NCI-H510A treated with DMSO at 0.1 percent for 48 hours (cell line): ENCODE measurements around the gene ALDH3B1.
A peak's percentile ranks its signal among the peaks of the same experiment; 100 is the strongest.

ENCODE experiments used
- DNase-seq: peaks from one replicate; lab custom pipeline; 2025; lab: John Stamatoyannopoulos, UW

The ALDH3B1 gene

GRCh38 chr11:68031144-68031464 lies 21.0 kb downstream of the ALDH3B1 start:
- no peak for DNase-seq

DNA sequence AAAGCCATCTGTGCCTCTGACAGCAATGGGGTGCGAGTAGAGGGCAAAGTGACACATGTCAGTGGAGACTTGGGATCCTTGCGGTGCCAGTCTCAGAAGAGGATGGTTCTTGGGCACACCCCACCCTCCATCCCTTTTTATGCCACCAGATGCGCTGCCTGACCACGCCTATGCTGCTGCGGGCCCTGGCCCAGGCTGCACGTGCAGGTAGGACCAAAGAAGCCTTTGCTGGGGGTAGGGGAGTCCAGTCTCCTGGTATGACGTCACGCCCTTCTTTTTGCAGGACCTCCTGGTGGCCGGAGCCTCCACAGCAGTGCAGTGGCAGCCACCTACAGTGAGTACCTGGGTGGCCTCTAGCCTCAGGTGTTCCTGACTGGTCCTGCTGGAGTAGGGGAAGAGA lies 21.9 kb downstream of the ALDH3B1 start:
- DNase-seq: no peak

DNA sequence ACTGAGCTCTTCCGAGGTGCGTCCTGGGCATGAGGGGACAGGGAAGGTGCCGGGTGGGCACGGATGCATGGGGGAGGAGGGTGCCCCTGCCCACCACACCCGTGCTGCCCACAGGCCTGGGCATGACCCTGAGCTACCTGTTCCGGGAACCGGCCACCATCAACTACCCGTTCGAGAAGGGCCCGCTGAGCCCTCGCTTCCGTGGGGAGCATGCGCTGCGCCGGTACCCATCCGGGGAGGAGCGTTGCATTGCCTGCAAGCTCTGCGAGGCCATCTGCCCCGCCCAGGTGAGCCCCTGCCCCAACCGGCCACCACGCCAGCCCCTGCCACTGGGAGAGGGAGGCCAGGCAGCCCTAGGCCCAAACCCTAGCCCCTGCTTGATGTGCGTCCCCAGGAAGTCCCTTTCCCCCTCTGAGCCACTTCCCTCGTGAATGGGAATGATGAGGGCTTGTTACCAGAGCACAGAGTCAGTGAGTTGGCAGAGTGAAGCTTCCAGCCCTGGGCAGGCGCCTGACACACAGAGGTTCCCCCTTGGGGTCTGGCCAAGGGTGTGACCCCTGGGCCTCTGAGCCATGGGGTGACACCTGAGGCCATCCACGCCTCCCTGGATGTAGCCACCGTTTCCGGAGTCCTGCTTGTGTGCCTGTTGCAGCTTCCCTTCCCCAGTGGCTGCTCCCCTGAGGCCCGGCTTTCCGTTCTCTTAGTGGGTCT lies 23.0 kb downstream of the ALDH3B1 start:
- DNase-seq: no peak

- DNase-seq: no peak
These were observed 23.6 kb downstream of the ALDH3B1 start for GRCh38 chr11:68033708-68034045.

DNA sequence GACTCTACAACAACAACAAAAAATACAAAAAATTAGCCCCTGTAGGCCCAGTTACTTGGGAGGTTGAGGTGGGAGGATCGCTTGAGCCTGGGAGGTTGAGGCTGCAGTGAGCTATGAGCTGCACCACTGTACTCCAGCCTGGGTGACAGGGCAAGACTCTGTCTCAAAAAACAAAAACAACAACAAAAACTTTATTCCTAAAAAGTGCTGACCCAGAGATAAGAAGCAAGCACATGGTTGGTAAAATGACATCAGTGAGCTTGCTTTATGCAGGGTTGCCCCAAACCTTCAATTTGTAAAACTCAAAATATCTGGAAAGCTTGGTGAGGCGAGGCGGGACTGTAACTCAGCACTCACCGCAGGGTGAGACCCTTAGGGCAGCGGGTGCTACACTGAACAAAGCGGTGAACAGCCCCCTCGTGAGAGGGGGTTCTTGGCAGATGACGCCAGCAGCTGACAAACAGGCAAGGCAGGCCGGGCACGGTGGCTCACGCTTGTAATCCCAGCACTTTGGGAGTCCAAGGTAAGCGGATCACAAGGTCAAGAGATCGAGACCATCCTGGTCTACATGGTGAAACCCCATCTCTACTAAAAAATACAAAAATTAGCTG lies 25.2 kb downstream of the ALDH3B1 start:
- DNase-seq: no peak

GRCh38 chr11:68036141-68036716 lies 26.1 kb downstream of the ALDH3B1 start:
- no peak for DNase-seq

GRCh38 chr11:68036717-68037239 lies 26.7 kb downstream of the ALDH3B1 start:
- DNase-seq: no peak

DNA sequence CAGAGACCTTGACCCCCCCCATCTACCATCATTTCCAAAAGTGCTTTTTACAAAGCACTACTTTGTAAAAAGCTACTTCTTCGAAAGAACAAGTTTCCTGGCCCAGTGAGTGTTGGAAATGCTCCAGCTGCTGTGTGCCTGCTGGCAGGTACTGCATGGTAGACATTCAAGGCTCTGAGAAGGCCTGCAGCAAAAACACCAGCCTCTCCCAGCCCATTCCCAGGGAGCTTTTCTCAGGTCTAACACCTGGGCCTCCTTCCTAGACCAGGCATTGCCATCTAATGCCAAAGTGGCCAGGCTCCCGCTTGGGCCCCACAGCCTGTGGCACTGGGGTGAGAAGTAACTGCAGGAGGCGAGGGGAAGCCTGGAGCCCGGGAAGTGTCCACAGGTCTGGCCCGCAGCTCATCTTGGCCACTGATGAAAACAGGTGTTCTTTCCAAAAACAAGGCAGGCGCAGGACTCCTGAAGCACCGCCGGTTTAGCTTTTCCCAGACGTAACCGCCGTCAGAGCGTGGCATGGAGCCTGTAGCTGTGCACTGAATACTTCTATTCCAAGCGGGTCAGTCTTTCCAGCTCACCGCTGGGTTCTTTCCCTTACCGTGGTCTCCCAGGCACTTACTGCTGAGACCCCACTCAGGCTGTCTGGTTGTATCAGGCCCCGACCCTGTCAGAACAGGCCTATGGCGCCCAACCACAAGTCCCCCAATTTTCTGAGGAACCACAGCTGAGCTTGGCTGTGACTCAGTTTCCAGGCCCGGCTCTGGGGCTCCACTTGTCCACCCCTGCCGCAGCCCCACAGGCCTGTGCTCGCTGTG lies 27.5 kb downstream of the ALDH3B1 start:
- no peak for DNase-seq

- DNase-seq: no peak
These were observed 28.1 kb downstream of the ALDH3B1 start for GRCh38 chr11:68038226-68038717.

DNA sequence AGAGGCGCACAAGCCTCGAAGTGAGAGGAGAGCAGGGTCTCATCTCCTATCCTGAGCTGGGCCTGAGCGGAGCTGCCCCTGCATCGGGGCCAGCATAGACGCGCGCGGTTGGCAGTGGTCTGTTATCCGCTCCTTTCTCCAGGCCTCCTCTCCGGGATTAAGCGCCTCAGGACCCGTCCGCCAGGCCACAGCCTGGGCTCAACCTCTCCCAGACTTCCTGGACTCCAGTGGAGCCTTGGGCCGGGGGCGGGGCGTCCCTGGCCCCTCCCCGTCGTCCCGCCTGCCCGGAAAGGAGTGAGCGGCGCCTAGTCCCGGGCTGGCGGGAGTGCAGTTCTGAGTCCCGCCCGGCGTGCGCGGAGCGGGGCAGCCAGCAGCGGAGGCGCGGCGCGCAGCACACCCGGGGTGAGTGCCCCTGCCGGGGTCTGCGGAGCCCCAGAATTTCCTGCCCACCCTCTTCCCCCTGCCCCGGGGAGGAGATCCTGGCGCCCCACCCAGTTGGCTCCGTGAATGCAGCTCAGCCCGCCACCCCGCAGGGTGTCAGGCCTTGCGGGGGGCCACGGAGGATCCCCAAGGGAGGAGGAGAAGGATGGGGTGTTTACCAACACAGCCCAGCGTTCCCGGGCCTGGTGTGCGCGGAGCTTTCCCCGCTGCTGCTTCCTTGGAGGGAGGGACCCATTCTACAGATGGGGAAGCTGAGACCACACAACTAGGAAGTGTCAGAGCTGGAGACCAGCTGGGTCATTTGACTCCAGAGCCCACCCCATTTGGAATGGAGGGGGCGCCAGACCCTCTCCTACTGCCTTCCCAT lies 28.8 kb downstream of the ALDH3B1 start, which contains the start of gene TCIRG1:
TCIRG1 (plus strand) TSS at position 308 of the 808 bp plus-strand sequence. CDS start 2,247 bp downstream, outside the sequence.
- no peak for DNase-seq

- no peak for DNase-seq
These were observed 29.5 kb downstream of the ALDH3B1 start for GRCh38 chr11:68039526-68040086.

- DNase-seq: peak; percentile 26
These were observed 30.2 kb downstream of the ALDH3B1 start for GRCh38 chr11:68040101-68040956.

GRCh38 chr11:68040957-68041591 lies 30.9 kb downstream of the ALDH3B1 start:
- no peak for DNase-seq

- no peak for DNase-seq
These were observed 31.6 kb downstream of the ALDH3B1 start for GRCh38 chr11:68041617-68042218.

- DNase-seq: no peak
These were observed 32.3 kb downstream of the ALDH3B1 start for GRCh38 chr11:68042219-68043028.

DNA sequence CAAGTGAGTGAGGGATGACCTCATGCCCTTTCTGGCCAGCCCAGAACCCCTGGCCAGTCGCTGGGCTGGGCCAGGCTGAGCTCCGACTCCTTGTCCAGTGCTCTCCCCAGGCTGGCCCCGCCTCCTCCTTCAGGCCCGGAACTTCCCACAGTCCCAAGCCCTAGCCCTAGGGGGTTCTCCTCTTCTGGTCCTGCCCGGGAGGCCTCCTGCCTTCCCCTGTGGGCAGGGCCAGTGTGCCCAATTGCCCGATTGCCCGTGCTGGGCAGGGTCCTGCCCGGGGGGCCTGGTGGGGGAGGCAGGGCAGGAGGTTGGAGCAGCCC lies 32.9 kb downstream of the ALDH3B1 start:
- no peak for DNase-seq

DNA sequence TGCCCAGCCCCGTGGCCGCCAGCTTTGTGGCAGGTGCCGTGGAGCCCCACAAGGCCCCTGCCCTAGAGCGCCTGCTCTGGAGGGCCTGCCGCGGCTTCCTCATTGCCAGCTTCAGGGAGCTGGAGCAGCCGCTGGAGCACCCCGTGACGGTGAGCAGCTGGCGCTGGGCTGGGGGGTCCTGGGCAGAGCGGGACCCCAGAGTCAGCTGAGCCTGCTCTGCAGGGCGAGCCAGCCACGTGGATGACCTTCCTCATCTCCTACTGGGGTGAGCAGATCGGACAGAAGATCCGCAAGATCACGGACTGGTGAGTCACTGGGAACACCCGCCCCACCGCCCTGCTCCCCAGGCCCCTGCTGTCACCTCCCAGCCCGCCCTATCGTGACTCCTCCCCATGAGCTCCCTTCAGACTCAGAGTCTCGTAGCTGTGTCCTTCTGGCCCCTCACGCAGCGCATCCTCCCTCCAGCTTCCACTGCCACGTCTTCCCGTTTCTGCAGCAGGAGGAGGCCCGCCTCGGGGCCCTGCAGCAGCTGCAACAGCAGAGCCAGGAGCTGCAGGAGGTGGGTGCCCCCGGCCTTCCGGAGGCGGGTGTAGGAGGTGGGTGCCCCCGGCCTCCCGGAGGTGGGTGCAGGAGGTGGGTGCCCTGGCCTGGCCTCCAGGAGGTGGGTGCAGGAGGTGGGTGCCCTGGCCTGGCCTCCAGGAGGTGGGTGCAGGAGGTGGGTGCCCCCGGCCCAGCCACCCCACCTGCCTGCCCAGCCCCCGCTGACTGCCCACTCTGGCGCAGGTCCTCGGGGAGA lies 33.4 kb downstream of the ALDH3B1 start:
- DNase-seq: peak; percentile 67
